CD4-positive, alpha-beta T cell treated with Interleukin-12 subunit alpha and Interleukin-12 subunit beta, for 1 hour (primary cell): ENCODE data around the gene IFNA10.
A peak's percentile ranks its signal among the peaks of the same experiment; 100 is the strongest.
"Not testable (repeated sequence)": the region's sequence is repeated elsewhere in the genome, so short reads cannot be mapped to it uniquely, and the experiment has no call there.

ENCODE experiments used
- DNase-seq: peaks from one replicate; pipeline ENCODE4 v3.0.0-alpha.2; 2020

IFNA10 gene

DNA sequence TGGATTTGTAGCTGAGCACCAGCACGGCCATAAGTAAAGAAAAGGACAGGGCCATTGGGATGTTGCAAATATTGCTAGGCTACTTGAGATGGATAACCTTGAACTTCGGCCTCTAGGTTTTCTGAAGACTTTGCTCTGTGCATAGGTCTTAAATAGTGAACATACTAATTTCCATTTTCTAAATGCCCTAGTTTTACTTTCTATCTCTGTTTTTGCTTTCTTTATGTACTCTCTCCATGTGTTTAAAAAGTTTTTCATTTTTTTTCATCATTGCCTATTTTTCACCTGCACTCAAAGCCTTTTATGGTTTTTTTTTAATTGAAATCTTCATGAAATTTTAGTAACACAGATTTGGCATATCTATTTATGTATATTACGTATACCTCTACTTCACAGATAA lies at the start of gene IFNA10:
TSS of gene IFNA10 (minus strand) at position 101 of the 400 bp plus-strand sequence. CDS start at position 55, 46 bp downstream.
- not testable (repeated sequence) for DNase-seq

DNA sequence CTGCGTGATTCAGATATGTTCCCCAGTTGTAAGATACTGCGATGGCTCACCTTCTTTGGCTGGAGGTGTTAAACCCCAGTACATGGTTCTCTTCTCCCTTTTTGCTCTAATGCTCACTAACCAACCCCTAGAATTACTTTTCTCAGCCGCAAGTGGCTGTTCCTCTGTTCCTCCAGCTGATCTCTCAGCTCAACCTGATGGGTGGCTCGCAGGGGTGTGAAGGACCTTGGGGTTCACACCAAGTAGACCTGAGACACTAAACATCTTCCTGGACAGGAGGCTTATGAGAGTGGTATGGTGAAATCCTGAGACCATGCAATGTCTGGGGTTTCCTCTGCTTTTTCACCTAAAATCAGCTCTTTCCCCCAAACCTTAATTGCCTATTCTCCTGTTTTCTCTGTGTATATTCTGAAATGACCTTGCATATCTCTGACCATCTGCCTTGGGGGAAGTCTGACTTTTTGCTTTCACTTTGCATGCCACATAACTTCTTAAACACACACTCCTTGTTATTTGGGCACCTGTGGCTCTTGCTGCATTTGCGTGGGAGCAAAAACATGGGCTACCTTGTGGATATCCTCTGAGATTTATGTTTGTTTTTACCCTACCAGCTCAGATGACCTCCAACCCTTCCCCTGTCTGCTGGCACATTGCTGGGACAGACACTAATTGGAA lies 48.7 kb upstream of the IFNA10 start:
- no peak for DNase-seq

DNA sequence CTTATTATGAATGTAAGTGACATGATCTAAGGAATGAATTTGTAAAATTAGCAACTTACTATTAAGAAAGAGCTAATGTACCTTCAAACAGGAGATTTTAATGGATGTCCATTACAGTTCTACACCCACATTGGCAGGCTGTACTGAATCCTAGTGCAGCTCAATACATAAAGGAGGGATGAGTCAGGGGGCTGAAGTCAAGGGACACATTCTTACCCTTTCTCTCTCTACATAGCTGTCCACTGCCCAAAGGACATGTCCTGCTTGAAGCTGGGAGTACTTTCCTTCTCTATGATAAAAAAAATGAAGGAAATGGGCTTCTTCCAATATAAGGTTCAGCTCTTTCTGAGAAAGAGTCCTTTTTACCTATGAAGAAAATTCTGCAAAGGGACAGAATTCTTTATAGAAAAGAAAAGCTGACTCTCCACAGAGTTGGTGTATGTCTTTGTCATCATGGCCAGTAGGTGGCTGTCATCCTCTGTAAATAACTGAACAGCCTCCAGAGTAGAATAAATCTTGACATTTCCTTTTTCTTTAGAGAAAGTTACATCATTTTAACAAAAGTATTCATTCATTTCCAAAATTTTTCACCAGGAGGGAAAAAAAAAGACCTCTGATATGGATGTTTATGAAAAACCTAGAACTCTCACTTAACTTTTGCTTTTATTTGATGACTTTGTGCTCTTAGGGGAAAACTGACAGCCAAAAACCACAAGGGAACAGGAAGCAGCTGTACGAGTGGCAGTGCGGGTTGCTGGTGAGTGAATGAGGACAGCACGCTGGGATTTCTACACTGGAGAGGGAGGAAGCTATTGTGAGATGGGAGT lies 46.0 kb upstream of the IFNA10 start:
- DNase-seq: peak; percentile 17

DNA sequence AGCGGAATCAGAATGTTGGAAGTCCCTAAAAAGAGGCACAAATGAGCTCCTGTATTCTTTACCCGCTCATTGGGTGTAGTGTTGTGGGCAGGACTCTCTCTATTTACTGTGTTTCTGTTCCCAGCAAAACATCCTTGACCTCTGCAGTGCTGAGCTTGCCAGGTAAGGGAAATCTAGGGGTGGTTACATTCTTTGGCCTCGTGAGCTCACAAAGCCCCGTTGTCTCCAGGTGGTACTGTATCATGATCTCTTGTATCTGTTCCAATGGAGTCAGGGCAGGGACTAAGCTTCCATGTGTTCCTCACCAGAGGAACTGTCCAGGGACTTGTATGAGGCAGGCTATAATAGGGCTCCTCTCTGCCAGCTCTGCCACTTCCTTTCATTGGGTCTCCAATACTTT lies 44.7 kb upstream of the IFNA10 start:
- no peak for DNase-seq

DNA sequence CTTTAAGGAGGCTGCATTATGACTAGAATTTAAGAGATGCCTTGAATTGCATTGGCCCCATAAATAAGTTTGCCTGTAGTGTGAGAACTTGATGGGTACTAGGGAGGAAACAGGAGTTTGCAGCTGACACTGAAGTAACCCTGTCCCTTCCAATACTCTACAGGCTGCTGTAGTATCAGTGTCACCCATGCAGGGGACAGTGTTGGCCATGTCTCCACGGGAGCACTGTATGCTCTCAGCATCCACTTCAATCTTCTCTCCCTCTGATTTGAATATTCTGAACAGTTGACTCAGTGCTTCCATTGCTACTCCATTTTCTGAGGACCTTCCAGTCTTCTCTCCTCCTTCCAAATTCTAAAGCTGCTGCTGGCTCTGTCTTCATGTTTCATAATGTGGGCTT lies 44.2 kb upstream of the IFNA10 start:
- no peak for DNase-seq

DNA sequence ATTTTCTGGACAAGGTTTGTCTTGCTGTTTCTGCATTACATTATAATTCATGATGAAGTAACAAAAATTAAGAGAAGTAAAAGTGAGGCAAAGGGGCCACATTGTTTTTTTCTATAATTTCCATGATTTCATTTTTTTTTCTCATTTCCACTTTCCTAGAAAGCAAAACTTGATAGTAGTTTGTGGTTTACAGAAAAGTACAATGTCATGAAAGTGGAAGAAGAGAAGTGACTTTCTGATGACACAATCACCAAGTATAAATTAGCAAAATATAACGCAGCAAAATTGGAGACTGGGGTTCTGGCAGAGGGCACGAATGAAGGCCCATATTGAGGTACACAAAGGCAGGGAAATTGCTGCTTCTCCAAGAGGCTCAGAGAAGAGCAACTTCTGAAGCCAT lies 37.9 kb upstream of the IFNA10 start:
- no peak for DNase-seq

DNA sequence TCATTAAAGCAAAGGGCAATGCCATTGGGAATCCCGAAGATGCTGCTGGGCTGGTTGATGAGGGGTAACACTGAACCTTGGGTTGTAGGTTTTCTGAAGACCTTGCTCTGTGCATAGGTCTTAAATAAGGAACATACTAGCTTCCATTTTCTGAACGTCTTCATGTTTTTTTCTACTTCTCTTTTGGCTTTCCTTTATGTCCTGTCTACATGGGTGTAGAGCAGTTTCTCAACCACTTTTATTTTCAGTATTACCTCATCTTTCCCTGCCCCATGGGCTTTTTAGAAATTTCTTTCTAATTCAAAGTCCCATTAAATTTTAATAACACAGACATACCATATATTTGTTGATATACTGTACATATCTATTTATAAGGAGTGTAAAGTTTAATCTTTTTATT lies 33.0 kb upstream of the IFNA10 start, which contains the start of gene IFNA14:
TSS of gene IFNA14 (minus strand) at position 95 of the 400 bp plus-strand sequence. CDS start at position 25, 70 bp downstream.
- DNase-seq: no peak

DNA sequence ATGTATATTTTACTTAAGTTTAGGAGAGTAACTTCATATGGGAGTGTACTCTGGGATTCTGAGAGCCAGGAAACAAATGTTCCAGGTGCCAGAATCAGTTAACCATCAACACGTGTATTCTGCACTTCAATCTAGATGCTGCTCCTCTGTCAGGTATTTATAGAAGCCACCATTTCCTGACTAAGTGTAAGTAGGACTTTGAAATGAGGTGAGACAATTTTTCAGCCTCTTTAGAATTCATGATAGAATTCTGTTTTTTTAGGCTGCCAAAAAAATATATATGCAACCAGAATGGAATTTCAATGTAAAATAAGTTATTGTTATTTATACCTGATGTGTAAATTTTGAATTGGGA lies 29.4 kb upstream of the IFNA10 start:
- not testable (repeated sequence) for DNase-seq

DNA sequence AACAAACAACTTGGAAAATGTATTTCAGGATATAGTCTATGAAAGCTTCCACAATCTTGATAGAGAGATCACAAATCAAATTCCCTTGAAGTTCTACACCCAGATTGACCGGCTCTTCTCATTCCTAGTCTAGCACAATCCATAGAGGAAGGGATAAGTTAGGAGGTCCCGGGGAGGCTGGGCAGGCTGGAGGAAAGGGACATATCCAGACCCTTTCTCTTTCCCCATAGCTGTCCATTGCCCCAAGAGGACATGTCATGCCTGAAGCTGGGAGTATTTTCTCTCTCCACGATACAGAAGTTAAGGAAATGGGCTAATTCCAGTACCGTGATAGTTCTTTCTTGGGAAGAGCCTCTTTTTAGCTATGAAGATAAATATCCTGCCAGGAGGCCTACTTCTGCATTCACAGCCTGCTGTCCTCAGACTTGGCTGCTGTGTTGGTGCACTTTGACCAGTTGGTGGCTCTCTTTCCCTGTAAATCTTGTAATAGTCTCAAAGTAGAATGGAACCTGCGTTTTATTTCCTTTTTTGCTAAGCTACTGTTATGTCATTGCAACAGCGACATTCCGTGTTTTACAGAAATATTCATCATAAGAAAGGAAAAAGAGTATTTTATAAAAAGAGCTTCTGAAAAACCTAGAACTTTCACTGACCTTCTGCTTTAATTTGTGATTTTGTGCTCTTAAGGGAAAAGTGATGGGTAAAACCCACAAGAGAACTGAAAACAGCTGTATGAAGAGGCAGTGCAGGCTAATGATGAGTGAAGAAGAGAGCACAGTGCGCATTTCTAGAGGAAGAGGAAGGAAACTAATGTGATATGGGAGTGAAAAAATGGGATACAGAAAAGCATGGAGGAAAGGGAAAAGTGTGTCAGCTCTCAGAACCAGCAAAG lies 28.8 kb upstream of the IFNA10 start:
- peak; percentile 49 for DNase-seq

DNA sequence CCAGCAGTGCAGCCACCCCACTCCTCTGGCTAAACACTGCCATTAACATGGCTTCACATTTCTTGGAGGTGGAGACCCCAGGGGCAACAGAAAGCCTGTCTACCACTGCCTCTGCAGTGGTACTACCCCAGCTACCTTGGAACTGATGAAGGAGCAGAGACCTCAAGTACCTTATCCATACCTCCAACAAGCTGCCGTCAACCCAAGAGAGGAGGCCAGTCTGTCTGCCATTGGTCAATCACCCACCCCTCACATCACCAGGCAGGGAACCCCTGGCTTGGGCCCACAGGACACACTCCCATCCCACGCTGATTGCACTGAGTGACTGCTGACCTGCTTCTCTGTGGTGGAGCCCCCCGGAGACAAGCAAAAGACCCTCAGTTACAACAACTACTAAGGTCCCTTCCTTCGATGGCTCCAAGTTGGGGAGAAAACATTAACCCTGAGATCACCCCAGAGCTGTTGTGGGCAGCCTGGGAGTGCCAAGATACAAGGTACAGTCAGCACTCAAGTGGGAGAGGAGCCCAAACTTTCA lies 27.3 kb upstream of the IFNA10 start:
- DNase-seq: no peak

DNA sequence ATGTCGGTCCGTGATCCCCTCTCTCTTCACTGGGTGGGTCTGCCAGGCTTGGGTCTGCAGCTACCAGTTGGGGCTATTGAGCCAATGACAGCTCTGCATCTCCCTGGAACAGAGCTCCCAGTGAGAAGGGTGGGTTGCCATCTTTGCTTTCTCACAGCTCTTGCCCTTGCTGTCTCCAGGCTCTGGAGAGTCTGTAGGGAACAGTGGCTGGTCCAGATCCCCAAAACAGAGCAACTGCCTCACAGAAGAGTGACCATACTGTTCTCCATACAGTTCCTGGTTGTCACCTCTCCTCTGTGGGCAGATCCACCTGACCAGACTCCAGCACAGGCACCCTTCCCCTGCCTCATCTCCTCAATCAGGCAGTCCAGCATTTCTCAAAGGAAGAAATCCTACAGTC lies 26.3 kb upstream of the IFNA10 start:
- no peak for DNase-seq

DNA sequence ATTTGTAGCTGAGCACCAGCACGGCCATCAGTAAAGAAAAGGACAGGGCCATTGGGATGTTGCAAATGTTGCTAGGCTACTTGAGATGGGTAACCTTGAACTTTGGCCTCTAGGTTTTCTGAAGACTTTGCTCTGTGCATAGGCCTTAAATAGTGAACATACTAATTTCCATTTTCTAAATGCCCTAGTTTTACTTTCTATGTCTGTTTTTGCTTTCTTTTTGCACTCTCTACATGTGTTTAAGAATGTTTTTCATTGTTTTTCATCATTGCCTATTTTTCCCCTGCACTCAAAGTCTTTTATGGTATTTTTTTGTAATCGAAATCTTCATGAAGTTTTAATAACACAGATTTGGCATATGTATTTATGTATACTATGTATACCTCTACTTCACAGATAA lies 21.2 kb upstream of the IFNA10 start, which contains the start of gene IFNA17:
TSS of gene IFNA17 (minus strand) at position 101 of the 400 bp plus-strand sequence. CDS start at position 52, 49 bp downstream.
- no peak for DNase-seq

DNA sequence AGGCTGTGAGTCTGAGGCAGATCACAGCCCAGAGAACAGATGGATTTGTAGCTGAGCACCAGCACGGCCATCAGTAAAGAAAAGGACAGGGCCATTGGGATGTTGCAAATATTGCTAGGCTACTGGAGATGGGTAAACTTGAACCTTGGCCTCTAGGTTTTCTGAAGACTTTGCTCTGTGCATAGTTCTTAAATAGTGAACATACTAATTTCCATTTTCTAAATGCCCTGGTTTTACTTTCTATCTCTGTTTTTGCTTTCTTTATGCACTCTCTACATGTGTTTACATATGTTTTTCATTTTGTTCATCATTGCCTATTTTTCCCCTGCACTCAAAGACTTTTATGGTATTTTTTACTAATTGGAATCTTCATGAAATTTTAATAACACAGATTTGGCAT lies 10.3 kb upstream of the IFNA10 start, which contains the start of gene IFNA16:
TSS of gene IFNA16 (minus strand) at position 101 of the 400 bp plus-strand sequence. CDS start at position 95, 6 bp downstream.
- DNase-seq: not testable (repeated sequence)

DNA sequence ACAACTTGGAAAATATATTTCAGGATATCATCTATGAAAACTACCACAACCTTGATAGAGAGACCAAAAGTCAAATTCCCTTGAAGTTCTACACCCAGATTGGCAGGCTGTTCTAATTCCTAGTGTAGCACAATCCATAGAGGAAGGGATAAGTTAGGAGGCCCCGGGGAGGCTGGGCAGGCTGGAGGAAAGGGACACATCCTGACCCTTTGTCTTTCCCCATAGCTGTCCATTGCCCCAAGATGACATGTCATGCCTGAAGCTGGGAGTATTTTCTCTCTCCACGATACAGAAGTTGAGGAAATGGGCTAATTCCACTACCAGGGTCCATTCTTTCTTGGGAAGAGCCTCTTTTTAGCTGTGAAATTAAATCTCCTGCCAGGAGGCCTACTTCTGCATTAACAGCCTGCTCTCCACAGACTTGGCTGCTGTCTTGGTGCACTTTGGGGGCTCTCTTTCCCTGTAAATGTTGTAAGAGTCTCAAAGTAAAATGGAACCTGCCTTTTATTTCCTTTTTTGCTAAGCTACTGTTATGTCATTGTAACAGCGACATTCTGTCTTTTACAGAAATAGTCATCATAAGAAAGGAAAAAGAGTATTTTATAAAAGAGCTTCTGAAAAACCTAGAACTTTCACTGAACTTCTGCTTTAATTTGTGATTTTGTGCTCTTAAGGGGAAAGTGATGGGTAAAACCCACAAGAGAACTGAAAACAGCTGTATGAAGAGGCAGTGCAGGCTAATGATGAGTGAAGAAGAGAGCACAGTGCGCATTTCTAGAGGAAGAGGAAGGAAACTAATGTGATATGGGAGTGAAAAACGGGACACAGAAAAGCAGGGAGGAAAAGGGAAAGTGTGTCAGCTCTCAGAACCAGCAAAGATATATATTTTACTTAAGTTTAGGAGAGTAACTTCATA lies 6.7 kb upstream of the IFNA10 start:
- peak; percentile 7 for DNase-seq

DNA sequence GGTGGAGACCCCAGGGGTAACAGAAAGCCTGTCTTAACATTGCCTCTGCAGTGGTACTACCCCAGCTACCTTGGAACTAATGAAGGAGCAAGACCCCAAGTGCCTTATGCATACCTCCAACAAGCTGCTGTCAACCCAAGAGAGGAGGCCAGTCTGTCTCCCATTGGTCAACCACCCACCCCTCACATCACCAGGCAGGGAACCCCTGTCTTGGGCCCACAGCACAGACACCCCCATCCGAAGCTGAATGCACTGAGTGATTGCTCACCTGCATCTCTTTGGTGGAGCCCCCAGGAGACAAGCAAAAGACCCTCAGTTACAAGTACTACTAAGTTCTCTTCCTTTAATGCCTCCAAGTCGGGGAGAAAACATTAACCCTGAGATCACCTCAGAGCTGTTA lies 5.2 kb upstream of the IFNA10 start:
- DNase-seq: not testable (repeated sequence)

DNA sequence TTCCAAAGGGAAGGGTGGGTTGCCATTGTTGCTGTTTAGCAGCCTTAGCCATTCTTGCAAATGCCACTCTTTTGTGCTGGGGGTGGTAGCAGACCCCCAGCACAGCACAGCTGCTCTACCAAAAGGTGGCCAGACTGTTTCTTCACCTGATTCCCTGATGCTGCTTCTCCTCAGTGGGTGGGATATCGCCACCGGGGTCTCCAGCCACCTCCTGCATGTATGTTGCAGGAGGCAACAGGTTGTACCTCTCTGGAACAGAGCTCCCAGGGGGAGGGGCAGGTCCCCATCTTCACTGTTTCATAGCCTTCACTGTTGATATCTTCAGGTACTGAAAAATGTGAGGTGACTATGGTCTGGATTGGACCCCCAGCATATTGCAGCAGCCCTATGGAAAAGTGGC lies 3.8 kb upstream of the IFNA10 start:
- DNase-seq: not testable (repeated sequence)

DNA sequence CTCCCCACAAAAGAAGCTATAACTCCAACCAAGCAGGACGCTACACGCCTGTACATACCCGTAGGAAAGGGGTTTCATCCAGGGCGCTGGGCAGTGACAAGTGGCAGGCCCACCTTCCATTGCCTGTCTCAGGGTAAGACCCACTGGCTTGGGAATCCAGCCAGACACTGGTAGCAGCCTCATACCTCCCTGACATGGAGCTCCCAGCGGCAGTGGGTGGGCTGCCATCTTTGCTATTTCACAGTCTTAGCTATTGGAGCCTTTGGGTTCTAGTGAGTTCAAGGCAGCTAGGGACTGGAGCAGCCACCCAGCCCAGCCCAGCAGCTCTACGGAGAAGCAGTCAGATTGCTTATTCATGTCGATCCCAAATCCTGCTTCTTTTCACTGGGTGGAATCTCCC lies 3.4 kb upstream of the IFNA10 start:
- no peak for DNase-seq

DNA sequence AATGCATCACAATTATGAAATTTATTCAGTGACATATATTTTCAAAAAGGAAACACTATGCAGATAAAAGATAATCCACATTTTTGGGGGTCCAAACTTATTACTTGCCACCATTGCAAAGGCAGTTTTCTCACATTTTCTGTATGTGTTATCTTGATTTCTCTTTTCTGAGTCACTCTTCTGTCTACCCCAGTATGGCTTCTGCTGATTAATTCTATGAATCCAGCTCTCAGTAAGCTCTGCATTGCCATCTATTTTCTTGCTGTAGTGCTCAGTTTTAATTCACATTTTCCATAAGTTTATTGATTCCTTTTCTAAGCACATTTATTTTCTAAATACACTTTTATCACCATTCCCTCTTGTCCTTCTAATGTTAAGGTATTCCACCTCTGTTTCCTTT lies 1.7 kb downstream of the IFNA10 start:
- no peak for DNase-seq

DNA sequence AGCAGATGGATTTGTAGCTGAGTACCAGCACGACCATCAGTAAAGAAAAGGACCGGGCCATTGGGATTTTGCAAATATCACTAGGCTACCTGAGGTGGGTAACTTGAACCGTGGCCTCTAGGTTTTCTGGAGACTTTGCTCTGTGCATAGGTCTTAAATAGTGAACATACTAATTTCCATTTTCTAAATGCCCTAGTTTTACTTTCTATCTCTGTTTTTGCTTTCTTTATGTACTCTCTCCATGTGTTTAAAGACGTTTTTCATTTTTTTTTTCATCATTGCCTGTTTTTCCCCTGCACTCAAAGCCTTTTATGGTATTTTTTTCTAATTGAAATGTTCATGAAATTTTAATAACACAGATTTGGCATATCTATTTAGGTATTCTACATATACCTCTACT lies 4.8 kb downstream of the IFNA10 start, which contains the start of gene IFNA7:
TSS of gene IFNA7 (minus strand) at position 101 of the 400 bp plus-strand sequence. CDS start at position 61, 40 bp downstream.
- not testable (repeated sequence) for DNase-seq

DNA sequence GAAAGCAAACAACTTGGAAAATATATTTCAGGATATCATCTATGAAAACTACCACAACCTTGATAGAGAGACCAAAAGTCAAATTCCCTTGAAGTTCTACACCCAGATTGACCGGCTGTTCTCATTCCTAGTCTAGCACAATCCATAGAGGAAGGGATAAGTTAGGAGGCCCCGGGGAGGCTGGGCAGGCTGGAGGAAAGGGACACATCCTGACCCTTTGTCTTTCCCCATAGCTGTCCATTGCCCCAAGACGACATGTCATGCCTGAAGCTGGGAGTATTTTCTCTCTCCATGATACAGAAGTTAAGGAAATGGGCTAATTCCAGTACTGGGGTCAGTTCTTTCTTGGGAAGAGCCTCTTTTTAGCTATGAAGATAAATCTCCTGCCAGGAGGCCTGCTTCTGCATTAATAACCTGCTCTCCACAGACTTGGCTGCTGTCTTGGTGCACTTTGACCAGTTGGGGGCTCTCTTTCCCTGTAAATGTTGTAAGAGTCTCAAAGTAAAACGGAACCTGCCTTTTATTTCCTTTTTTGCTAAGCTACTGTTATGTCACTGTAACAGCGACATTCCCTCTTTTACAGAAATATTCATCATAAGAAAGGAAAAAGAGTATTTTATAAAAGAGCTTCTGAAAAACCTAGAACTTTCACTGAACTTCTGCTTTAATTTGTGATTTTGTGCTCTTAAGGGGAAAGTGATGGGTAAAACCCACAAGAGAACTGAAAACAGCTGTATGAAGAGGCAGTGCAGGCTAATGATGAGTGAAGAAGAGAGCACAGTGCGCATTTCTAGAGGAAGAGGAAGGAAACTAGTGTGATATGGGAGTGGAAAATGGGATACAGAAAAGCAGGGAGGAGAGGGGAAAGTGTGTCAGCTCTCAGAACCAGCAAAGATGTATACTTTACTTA lies 11.8 kb downstream of the IFNA10 start:
- DNase-seq: peak; percentile 66
